ENCODE data around the gene PRPSAP1.

- TF ChIP-seq EP300 (IDR thresholded peaks at IDR 0.05; ENCODE audit: borderline replicate concordance) (no peak), CREB1 (IDR thresholded peaks at IDR 0.05; ENCODE audit: low read depth) (no peak), REST (IDR thresholded peaks at IDR 0.05; ENCODE audit: low read depth) (no peak), TEAD4 (IDR thresholded peaks at IDR 0.05) (no peak), EGR1 (IDR thresholded peaks at IDR 0.05) (no peak), MAX (IDR thresholded peaks at IDR 0.05) (no peak), YY1 (IDR thresholded peaks at IDR 0.05; ENCODE audit: low read depth) (no peak), ZBTB7A (IDR thresholded peaks at IDR 0.05; ENCODE audit: low read depth) (no peak), TAF1 (IDR thresholded peaks at IDR 0.05; ENCODE audit: low read depth) (no peak), CEBPB (IDR thresholded peaks at IDR 0.05) (no peak), NFIC (IDR thresholded peaks at IDR 0.05) (no peak)
Observed at GRCh38 chr17:76382351-76382802, 28.7 kb upstream of the PRPSAP1 start.
